ENCODE data around the gene LATS2. TPM values are rescaled to one million over a fixed set of nuclear protein-coding genes. Genes with fewer than 3 reads are reported as not detected.
A peak's percentile ranks its signal among the peaks of the same experiment; 100 is the strongest.

Gene LATS2
- total RNA-seq, 1 experiment from 2014 or later = 25.1 TPM

GRCh38 chr13:20994441-20994821, 67.0 kb downstream of the LATS2 start:
- DNase-seq (ENCODE audit: low spot score) = no peak

GRCh38 chr13:20993661-20994440, 67.5 kb downstream of the LATS2 start:
- DNase-seq (ENCODE audit: low spot score) = no peak

- DNase-seq (ENCODE audit: low spot score) = no peak
Observed at GRCh38 chr13:20993211-20993610, 68.2 kb downstream of the LATS2 start.

- no peak for DNase-seq (ENCODE audit: low spot score)
Observed at GRCh38 chr13:20991741-20992520, 69.5 kb downstream of the LATS2 start.

GRCh38 chr13:20990910-20991525, 70.4 kb downstream of the LATS2 start:
- DNase-seq (ENCODE audit: low spot score) = no peak

GRCh38 chr13:20989656-20990321, 71.6 kb downstream of the LATS2 start:
- DNase-seq (ENCODE audit: low spot score) = no peak

GRCh38 chr13:20988909-20989655, 72.3 kb downstream of the LATS2 start:
- no peak for DNase-seq (ENCODE audit: low spot score)

- DNase-seq (ENCODE audit: low spot score) = no peak
Observed at GRCh38 chr13:20988033-20988908, 73.1 kb downstream of the LATS2 start.

- no peak for DNase-seq (ENCODE audit: low spot score)
Observed at GRCh38 chr13:20987599-20987998, 73.8 kb downstream of the LATS2 start.

GRCh38 chr13:20984879-20985278, 76.5 kb downstream of the LATS2 start:
- no peak for DNase-seq (ENCODE audit: low spot score)

GRCh38 chr13:20983386-20983785, 78.0 kb downstream of the LATS2 start:
- no peak for DNase-seq (ENCODE audit: low spot score)

GRCh38 chr13:20981370-20982095, 79.9 kb downstream of the LATS2 start:
- DNase-seq (ENCODE audit: low spot score) = no peak

- DNase-seq (ENCODE audit: low spot score) = no peak
Observed at GRCh38 chr13:20980899-20981298, 80.5 kb downstream of the LATS2 start.

- no peak for DNase-seq (ENCODE audit: low spot score)
Observed at GRCh38 chr13:20980430-20980829, 81.0 kb downstream of the LATS2 start.

- no peak for DNase-seq (ENCODE audit: low spot score)
Observed at GRCh38 chr13:20977394-20977793, 84.0 kb downstream of the LATS2 start.

- no peak for DNase-seq (ENCODE audit: low spot score)
Observed at GRCh38 chr13:20974981-20975585, 86.3 kb downstream of the LATS2 start.

- DNase-seq (ENCODE audit: low spot score) = no peak
Observed at GRCh38 chr13:20973886-20974425, 87.4 kb downstream of the LATS2 start.

- no peak for DNase-seq (ENCODE audit: low spot score)
Observed at GRCh38 chr13:20972731-20973130, 88.7 kb downstream of the LATS2 start.

GRCh38 chr13:20969182-20969581, 92.2 kb downstream of the LATS2 start:
- DNase-seq (ENCODE audit: low spot score) = peak; percentile 40

All from HT-29 (cell line).